ENCODE data around the gene IPCEF1.

DNA sequence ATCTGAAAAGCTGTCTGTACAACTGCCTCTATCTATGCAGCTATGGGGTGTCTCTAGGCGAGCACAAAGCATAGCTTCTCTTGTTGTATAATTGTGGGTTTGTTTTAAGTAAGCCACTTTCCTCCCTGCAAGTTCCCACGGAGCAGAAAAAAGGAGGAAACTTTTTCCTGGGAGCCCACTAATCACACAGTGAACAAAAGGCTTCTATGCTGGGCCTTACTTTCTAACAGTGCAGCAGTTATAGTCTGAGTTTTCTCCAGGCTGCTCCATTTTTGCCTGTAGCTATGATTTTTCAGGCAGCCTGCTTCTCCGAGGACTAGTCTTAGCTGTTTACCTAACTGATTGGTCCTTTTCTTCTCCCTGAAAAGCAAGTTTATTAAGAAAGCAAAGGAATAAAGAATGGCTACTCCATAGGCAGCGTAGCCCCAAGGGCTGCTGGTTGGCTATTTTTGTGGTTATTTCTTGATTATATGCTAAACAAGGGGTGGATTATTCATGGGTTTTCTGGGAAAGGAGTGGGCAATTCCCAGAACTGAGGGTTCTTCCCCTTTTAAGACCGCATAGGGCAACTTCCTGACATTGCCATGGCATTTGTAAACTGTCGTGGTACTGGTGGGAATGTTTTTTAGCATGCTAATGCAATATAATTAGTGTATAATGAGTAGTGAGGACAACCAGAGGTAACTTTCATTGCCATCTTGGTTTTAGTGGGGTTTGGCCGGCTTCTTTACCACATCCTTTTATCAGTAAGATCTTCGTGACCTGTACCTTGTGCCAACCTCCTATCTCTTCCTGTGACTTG is 233.2 kb downstream of the IPCEF1 start:
- TF ChIP-seq, protein P1, sequence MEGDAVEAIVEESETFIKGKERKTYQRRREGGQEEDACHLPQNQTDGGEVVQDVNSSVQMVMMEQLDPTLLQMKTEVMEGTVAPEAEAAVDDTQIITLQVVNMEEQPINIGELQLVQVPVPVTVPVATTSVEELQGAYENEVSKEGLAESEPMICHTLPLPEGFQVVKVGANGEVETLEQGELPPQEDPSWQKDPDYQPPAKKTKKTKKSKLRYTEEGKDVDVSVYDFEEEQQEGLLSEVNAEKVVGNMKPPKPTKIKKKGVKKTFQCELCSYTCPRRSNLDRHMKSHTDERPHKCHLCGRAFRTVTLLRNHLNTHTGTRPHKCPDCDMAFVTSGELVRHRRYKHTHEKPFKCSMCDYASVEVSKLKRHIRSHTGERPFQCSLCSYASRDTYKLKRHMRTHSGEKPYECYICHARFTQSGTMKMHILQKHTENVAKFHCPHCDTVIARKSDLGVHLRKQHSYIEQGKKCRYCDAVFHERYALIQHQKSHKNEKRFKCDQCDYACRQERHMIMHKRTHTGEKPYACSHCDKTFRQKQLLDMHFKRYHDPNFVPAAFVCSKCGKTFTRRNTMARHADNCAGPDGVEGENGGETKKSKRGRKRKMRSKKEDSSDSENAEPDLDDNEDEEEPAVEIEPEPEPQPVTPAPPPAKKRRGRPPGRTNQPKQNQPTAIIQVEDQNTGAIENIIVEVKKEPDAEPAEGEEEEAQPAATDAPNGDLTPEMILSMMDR (IDR thresholded peaks at IDR 0.05; ENCODE audit: low read depth, low read length, missing input control), result no peak
- TF ChIP-seq JUND (IDR thresholded peaks at IDR 0.05) (no peak), HNF4A (conservative IDR thresholded peaks at IDR 0.05) (no peak), SP1 (IDR thresholded peaks at IDR 0.05) (no peak), EGR1 (IDR thresholded peaks at IDR 0.05; ENCODE audit: low read depth in 2 of 2) (no peak), NR2F2 (IDR thresholded peaks at IDR 0.05) (no peak), RAD21 (IDR thresholded peaks at IDR 0.05) (no peak), HNF4G (IDR thresholded peaks at IDR 0.05) (no peak), TAF1 (conservative IDR thresholded peaks at IDR 0.05) (no peak), GABPA (IDR thresholded peaks at IDR 0.05 in 1 of 2, conservative IDR thresholded peaks at IDR 0.05 in 1 of 2) (no peak)
- TF ChIP-seq, protein P2, sequence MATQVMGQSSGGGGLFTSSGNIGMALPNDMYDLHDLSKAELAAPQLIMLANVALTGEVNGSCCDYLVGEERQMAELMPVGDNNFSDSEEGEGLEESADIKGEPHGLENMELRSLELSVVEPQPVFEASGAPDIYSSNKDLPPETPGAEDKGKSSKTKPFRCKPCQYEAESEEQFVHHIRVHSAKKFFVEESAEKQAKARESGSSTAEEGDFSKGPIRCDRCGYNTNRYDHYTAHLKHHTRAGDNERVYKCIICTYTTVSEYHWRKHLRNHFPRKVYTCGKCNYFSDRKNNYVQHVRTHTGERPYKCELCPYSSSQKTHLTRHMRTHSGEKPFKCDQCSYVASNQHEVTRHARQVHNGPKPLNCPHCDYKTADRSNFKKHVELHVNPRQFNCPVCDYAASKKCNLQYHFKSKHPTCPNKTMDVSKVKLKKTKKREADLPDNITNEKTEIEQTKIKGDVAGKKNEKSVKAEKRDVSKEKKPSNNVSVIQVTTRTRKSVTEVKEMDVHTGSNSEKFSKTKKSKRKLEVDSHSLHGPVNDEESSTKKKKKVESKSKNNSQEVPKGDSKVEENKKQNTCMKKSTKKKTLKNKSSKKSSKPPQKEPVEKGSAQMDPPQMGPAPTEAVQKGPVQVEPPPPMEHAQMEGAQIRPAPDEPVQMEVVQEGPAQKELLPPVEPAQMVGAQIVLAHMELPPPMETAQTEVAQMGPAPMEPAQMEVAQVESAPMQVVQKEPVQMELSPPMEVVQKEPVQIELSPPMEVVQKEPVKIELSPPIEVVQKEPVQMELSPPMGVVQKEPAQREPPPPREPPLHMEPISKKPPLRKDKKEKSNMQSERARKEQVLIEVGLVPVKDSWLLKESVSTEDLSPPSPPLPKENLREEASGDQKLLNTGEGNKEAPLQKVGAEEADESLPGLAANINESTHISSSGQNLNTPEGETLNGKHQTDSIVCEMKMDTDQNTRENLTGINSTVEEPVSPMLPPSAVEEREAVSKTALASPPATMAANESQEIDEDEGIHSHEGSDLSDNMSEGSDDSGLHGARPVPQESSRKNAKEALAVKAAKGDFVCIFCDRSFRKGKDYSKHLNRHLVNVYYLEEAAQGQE (IDR thresholded peaks at IDR 0.05), result no peak
- TF ChIP-seq, protein P3, sequence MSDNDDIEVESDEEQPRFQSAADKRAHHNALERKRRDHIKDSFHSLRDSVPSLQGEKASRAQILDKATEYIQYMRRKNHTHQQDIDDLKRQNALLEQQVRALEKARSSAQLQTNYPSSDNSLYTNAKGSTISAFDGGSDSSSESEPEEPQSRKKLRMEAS (IDR thresholded peaks at IDR 0.05), result no peak

All from liver (tissue), 3 donors.